Measurements from ENCODE around the gene JAK1. TPM values are rescaled to one million over a fixed set of nuclear protein-coding genes. Genes with fewer than 3 reads are reported as not detected.

JAK1 gene
- total RNA-seq, 1 experiment from 2014 or later: 44.1 TPM

DNA sequence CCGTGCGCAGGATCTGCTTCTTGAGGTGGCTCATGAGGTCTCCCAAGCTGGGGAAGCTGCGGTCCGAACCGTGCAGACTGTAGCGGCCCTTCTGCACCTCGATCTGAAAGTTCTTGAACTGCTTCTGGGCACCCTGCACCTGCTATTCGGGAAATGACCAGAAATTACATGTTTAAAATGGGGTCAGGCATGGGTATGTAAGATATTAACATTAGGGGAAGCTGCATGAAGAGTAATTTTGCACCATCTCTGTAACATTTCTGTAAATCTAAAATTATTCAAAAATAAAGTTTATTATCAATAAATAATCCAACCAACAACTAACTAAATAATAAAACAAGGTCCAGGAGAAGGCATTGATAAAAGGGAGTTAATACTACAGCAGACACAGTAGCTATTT lies 110.8 kb downstream of the JAK1 start:
- Histone ChIP-seq H3K79me2 (ENCODE audit: low read length) (no peaks in the 10 kb centered on the region), H3K4me1 (ENCODE audit: insufficient read depth, low read length) (no peaks in the 10 kb centered on the region), H4K20me1 (ENCODE audit: low read length) (no peaks in the 10 kb centered on the region), H3K4me2 (ENCODE audit: low read length) (no peak overlapping the region), H3K27ac (ENCODE audit: low read length) (no peak overlapping the region), H3K27me3 (ENCODE audit: low read length) (no peaks in the 10 kb centered on the region), H3K9me2 (replicated peaks; ENCODE audit: low read length) (no peaks in the 10 kb centered on the region), H3F3A (ENCODE audit: low read length, unreplicated experiment) (no peaks in the 10 kb centered on the region), H3K9me3 (ENCODE audit: low read length) (no peaks in the 10 kb centered on the region), H3K9ac (ENCODE audit: low read length) (no peak overlapping the region), H3K36me3 (ENCODE audit: low read depth, low read length) (peaks cover 19% of the 10 kb centered on the region), H2AFZ (ENCODE audit: low read length) (no peak overlapping the region), H3K4me3 (ENCODE audit: low read length) (no peak overlapping the region)
- ChIA-PET CTCF (no interaction called here), POLR2A (ENCODE audit: unreplicated experiment) (no interaction called here)
- ATAC-seq: no peak
- no TSS peak for BruUV-seq (replicated peaks)
- TF ChIP-seq CTCF (conservative IDR thresholded peaks at IDR 0.05; ENCODE audit: low read depth, low read length): no peak
- no peak for TF ChIP-seq EZH2 (IDR thresholded peaks at IDR 0.05; ENCODE audit: low read length, unreplicated experiment)
- TF ChIP-seq EZH2phosphoT487 (IDR thresholded peaks at IDR 0.05; ENCODE audit: borderline replicate concordance, low read length): no peak
- intact Hi-C loops (cut with micrococcal nuclease): no loop called here
- DNase-seq: no peak

DNA sequence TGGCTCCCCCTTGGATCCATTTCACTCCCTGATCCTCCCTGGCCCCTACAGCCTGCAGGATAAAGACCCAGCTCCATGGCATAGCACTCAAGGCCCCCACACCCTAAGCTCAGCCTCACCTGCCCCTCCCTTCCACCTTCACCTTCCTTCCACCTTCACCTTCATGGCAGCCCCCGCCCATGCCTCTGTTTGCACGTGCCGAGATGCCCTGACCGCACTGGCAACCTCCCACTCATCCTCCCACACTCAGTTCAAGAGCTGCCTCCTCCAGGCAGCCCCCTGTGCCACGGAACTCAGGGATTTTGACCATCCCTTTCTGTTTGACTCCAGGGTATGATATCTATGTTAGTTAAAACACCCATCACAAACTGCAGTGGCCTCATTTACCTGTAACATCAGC lies 111.7 kb downstream of the JAK1 start:
- TF ChIP-seq CTCF (conservative IDR thresholded peaks at IDR 0.05; ENCODE audit: low read depth, low read length) (no peak), EZH2phosphoT487 (IDR thresholded peaks at IDR 0.05; ENCODE audit: borderline replicate concordance, low read length) (no peak), EZH2 (IDR thresholded peaks at IDR 0.05; ENCODE audit: low read length, unreplicated experiment) (no peak)
- Histone ChIP-seq H3K4me2 (ENCODE audit: low read length) (no peak overlapping the region), H4K20me1 (ENCODE audit: low read length) (no peaks in the 10 kb centered on the region), H3K4me1 (ENCODE audit: insufficient read depth, low read length) (no peaks in the 10 kb centered on the region), H3K9ac (ENCODE audit: low read length) (no peak overlapping the region), H3K79me2 (ENCODE audit: low read length) (no peaks in the 10 kb centered on the region), H3K9me2 (replicated peaks; ENCODE audit: low read length) (no peaks in the 10 kb centered on the region), H3K36me3 (ENCODE audit: low read depth, low read length) (peaks cover 19% of the 10 kb centered on the region), H3K9me3 (ENCODE audit: low read length) (no peaks in the 10 kb centered on the region), H3K4me3 (ENCODE audit: low read length) (no peak overlapping the region), H3K27me3 (ENCODE audit: low read length) (no peaks in the 10 kb centered on the region), H3K27ac (ENCODE audit: low read length) (no peak overlapping the region), H3F3A (ENCODE audit: low read length, unreplicated experiment) (no peaks in the 10 kb centered on the region), H2AFZ (ENCODE audit: low read length) (no peak overlapping the region)
- ATAC-seq (no peak), DNase-seq (no peak)
- POLR2A ChIA-PET (ENCODE audit: unreplicated experiment): no interaction called here
- no TSS peak for BruUV-seq (replicated peaks)
- intact Hi-C loops (cut with micrococcal nuclease): no loop called here
- CTCF ChIA-PET: no interaction called here

- Histone ChIP-seq H3K9me3 (ENCODE audit: low read length) (no peaks in the 10 kb centered on the region), H3K27me3 (ENCODE audit: low read length) (no peaks in the 10 kb centered on the region), H3K9ac (ENCODE audit: low read length) (no peak overlapping the region), H3K4me2 (ENCODE audit: low read length) (no peak overlapping the region), H3K27ac (ENCODE audit: low read length) (no peak overlapping the region), H3K79me2 (ENCODE audit: low read length) (no peaks in the 10 kb centered on the region), H2AFZ (ENCODE audit: low read length) (no peak overlapping the region), H3F3A (ENCODE audit: low read length, unreplicated experiment) (no peaks in the 10 kb centered on the region), H4K20me1 (ENCODE audit: low read length) (no peaks in the 10 kb centered on the region), H3K4me1 (ENCODE audit: insufficient read depth, low read length) (no peaks in the 10 kb centered on the region), H3K4me3 (ENCODE audit: low read length) (no peak overlapping the region), H3K36me3 (ENCODE audit: low read depth, low read length) (peaks cover 13% of the 10 kb centered on the region), H3K9me2 (replicated peaks; ENCODE audit: low read length) (no peaks in the 10 kb centered on the region)
- intact Hi-C loops (cut with micrococcal nuclease): no loop called here
- POLR2A ChIA-PET (ENCODE audit: unreplicated experiment): no interaction called here
- BruUV-seq (replicated peaks): no TSS peak
- DNase-seq (no peak), ATAC-seq (no peak)
- CTCF ChIA-PET: no interaction called here
- TF ChIP-seq EZH2phosphoT487 (IDR thresholded peaks at IDR 0.05; ENCODE audit: borderline replicate concordance, low read length): no peak
Observed at GRCh38 chr1:64851664-64852063, 114.7 kb downstream of the JAK1 start.

Data from PC-3 (cell line).